Measurements from ENCODE around the gene ZC3H11A.

The ZC3H11A gene

DNA sequence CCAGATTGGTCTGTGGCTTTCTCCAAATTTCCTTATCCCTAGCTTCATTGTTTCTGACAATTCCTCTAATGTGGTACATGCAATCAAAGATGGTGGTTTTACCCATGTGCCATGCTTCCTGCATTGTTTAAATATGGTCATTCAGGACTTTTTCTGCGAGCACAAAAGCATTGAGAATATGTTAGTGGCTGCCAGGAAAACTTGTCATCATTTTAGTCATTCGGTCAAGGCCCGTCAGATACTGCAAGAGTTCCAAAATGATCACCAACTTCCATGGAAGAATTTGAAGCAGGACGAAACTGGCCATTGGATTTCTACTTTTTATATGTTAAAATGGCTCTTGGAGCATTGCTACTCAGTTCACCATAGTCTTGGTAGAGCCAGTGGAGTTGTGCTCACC, 3.7 kb downstream of the ZC3H11A start:
- peak; percentile 11 for DNase-seq (ENCODE audit: low read depth)
- H3K4me3 ChIP-seq (ENCODE audit: low read length): no peak overlapping the region
- TF ChIP-seq, protein P1, sequence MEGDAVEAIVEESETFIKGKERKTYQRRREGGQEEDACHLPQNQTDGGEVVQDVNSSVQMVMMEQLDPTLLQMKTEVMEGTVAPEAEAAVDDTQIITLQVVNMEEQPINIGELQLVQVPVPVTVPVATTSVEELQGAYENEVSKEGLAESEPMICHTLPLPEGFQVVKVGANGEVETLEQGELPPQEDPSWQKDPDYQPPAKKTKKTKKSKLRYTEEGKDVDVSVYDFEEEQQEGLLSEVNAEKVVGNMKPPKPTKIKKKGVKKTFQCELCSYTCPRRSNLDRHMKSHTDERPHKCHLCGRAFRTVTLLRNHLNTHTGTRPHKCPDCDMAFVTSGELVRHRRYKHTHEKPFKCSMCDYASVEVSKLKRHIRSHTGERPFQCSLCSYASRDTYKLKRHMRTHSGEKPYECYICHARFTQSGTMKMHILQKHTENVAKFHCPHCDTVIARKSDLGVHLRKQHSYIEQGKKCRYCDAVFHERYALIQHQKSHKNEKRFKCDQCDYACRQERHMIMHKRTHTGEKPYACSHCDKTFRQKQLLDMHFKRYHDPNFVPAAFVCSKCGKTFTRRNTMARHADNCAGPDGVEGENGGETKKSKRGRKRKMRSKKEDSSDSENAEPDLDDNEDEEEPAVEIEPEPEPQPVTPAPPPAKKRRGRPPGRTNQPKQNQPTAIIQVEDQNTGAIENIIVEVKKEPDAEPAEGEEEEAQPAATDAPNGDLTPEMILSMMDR (conservative IDR thresholded peaks at IDR 0.05; ENCODE audit: low read length): no peak

DNA sequence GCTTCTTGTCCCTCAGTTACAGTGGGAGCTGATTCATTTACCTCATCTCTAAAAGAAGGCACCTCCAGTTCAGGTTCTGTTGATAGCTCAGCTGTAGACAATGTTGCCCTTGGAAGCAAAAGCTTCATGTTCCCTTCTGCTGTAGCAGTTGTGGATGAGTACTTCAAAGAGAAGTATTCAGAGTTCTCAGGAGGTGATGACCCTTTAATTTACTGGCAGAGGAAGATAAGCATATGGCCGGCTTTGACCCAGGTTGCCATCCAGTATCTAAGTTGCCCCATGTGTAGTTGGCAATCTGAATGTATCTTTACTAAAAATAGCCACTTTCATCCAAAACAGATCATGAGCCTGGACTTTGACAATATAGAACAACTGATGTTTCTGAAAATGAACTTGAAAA, 4.5 kb downstream of the ZC3H11A start:
- no peak overlapping the region for H3K4me3 ChIP-seq (ENCODE audit: low read length)
- TF ChIP-seq, protein P1 (conservative IDR thresholded peaks at IDR 0.05; ENCODE audit: low read length): no peak
- DNase-seq (ENCODE audit: low read depth): no peak

DNA sequence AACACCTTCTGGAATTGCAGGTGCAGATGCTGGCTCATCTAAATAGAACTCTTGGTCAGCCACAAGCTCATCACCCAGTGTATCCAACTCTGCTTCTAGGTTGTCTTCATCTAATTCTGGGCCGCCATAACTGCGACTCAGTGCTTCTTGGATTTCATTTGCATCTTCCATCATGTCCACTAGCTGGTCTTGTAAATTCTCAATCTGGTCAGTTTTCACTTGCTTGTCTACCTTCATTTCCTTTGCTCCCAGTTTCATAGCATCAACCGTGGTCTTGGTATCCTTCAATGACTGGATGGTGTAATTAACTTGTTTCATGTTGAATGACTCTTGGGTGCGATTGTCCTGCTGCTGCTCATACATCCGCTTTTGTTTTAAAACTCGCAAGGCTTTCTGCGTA, 10.3 kb downstream of the ZC3H11A start:
- no peak for DNase-seq (ENCODE audit: low read depth)
- TF ChIP-seq, protein P1 (conservative IDR thresholded peaks at IDR 0.05; ENCODE audit: low read length): no peak
- no peak overlapping the region for H3K4me3 ChIP-seq (ENCODE audit: low read length)

DNA sequence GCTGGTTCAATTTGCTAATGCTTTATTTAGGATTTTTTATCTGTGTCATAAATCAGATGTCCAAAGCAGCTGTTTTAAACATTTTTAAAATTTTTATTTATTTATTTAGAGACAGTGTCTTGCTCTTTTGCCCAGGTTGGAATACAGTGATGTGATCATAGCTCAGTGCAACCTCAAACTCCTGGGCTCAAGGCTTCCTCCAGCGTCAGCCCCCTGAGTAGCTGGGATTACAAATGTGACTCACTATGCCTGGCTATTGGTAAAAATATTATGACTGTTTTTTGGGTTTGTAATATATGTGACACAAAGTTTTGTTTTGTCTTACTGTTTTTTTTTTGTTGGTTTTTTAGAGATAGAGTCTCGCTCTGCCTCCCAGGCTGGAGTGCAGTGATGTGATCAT, 11.8 kb downstream of the ZC3H11A start:
- H3K4me3 ChIP-seq (ENCODE audit: low read length): no peak overlapping the region
- TF ChIP-seq, protein P1 (conservative IDR thresholded peaks at IDR 0.05; ENCODE audit: low read length): 0 out of 2 replicates have a peak, but pooled peaks have one; percentile 21
- DNase-seq (ENCODE audit: low read depth): peak; percentile 79

DNA sequence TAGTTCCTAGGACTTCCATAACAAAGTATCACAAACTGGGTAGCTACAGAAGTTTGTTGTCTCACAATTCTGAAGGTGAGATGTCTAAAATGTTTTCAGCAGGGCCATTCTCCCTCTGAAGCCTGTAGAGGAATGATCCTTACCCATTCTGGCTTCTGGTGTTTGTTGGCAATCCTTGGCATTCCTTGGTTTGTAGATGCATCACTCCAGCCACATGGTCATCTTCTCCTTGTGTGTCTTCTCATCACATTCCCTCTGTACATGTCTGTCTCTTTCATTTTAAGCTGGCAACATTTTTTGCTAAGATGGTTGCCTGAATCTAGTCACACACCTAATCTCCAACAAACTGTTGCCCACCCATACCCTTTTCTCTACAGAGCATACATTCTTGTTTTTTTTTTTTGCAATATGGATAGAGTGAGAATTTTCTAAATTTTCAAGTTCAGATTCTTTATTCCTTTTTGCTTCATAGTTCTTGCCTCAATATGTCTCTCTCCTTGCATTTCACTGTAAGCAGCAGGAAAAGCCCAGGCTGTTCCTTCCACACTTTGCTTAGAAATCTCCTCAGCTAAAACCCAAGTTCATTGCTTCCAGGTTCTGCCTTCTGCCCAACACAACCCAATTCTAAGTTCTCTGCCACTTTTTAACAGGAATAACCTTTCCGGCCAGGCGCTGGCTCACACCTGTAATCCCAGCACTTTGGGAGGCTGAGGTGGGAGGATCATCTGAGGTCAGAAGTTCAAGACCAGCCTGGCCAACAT, 18.3 kb downstream of the ZC3H11A start:
- no peak overlapping the region for H3K4me3 ChIP-seq (ENCODE audit: low read length)
- DNase-seq (ENCODE audit: low read depth): peak; percentile 44
- TF ChIP-seq, protein P1 (conservative IDR thresholded peaks at IDR 0.05; ENCODE audit: low read length): no peak

- DNase-seq (ENCODE audit: low read depth): no peak
- no peak overlapping the region for H3K4me3 ChIP-seq (ENCODE audit: low read length)
- TF ChIP-seq, protein P1 (conservative IDR thresholded peaks at IDR 0.05; ENCODE audit: low read length): no peak
These were observed 23.0 kb downstream of the ZC3H11A start for GRCh38 chr1:203818399-203818798.

- peak; percentile 82 for DNase-seq (ENCODE audit: low read depth)
- no peak overlapping the region for H3K4me3 ChIP-seq (ENCODE audit: low read length)
- TF ChIP-seq, protein P1 (conservative IDR thresholded peaks at IDR 0.05; ENCODE audit: low read length): no peak
These were observed 27.9 kb downstream of the ZC3H11A start for GRCh38 chr1:203823306-203823705.

Data from AG10803 (cell line).